Karpas-422 (cell line): ENCODE results near the gene ASB5. TPM values are rescaled to one million over a fixed set of nuclear protein-coding genes. Genes with fewer than 3 reads are reported as not detected.

ENCODE experiments used
- total RNA-seq: library from RNA; depleted of rRNA; stranded (reverse); fragments of >200 nt; shearing (Covaris generic); gene quantifications from 2 replicates; pipeline ENCODE4 v1.2.3, GENCODE V29; 2014; ENCODE audit warnings: low replicate concordance; rRNA removed

Gene ASB5
- total RNA-seq, 1 experiment from 2014 or later: not detected

Other genes with a start within 250 kb of the ASB5 start
- gene WDR17, start 203.4 kb downstream of the ASB5 start, total RNA-seq: 2.2 and 3.8 TPM in 2 replicates
- not detected in 2 replicates for gene SPATA4, start 73.6 kb downstream of the ASB5 start, total RNA-seq
- gene SPCS3, start 50.7 kb upstream of the ASB5 start, total RNA-seq: 30.5 and 76.3 TPM in 2 replicates